PC-9 (cell line): ENCODE measurements around the gene BCL2A1. TPM values are rescaled to one million over a fixed set of nuclear protein-coding genes. Genes with fewer than 3 reads are reported as not detected.
"Not testable (repeated sequence)": the region's sequence is repeated elsewhere in the genome, so short reads cannot be mapped to it uniquely, and the experiment has no call there.

ENCODE experiments used
- Bru-seq: library from RNA; stranded (reverse); fragments of 400-500 nt; gene quantifications from one replicate; lab custom pipeline; 2021; lab: Mats Ljungman, UMichigan
- BruChase-seq, 2 experiments: library from RNA; stranded (reverse); fragments of 400-500 nt; gene quantifications; one replicate each; lab custom pipeline; 2021; lab: Mats Ljungman, UMichigan
- BruUV-seq: library from RNA; stranded (reverse); fragments of 400-500 nt; replicated peaks from 2 replicates; lab custom pipeline; 2021; lab: Mats Ljungman, UMichigan
- CTCF ChIA-PET: fragments of 300-600 bp; sonication (Branson Sonifier 250); formaldehyde crosslinking; loops from one replicate; lab custom pipeline; 2022; ENCODE audit warnings: antibody characterized with exemption; lab: Charles Lee
- POLR2A ChIA-PET: fragments of 300-600 bp; sonication (Branson Sonifier 250); formaldehyde crosslinking; loops from one replicate; lab custom pipeline; 2022; ENCODE audit warnings: antibody characterized with exemption; ENCODE audit not compliant: unreplicated experiment; lab: Charles Lee
- DNase-seq, 2 experiments: peaks; one replicate each; pipeline versions ENCODE4 v3.0.0 to v3.0.0-alpha.2; 2015 to 2022; ENCODE audit warnings: mixed read lengths in 1 of 2
- H2AFZ ChIP-seq: fragments of 200-600 bp; sonication (generic); 2 replicates; pipeline ENCODE4 v1.8.1; 2017; ENCODE audit warnings: antibody characterized with exemption
- H3F3A ChIP-seq: fragments of 200-600 bp; sonication (generic); 2 replicates; pipeline ENCODE4 v1.8.1; 2017; ENCODE audit warnings: antibody characterized with exemption, mild to moderate bottlenecking, low read depth; ENCODE audit not compliant: insufficient read depth
- H3K27ac ChIP-seq: fragments of 200-600 bp; sonication (generic); 2 replicates; pipeline ENCODE4 v1.6.1; 2016; ENCODE audit warnings: mixed run types
- H3K27me3 ChIP-seq: fragments of 200-600 bp; sonication (generic); 2 replicates; pipeline ENCODE4 v1.6.1; 2016; ENCODE audit warnings: low read depth, mixed run types; ENCODE audit not compliant: insufficient read depth
- H3K36me3 ChIP-seq: fragments of 200-600 bp; sonication (generic); 2 replicates; pipeline ENCODE4 v1.6.1; 2016; ENCODE audit warnings: low read depth, mixed run types
- H3K4me1 ChIP-seq: fragments of 200-600 bp; sonication (generic); replicated peaks from 2 replicates; pipeline ENCODE4 v1.6.1; 2016; ENCODE audit warnings: mixed run types; ENCODE audit not compliant: insufficient read depth
- H3K4me2 ChIP-seq: fragments of 200-600 bp; sonication (generic); 2 replicates; pipeline ENCODE4 v1.6.1; 2017; ENCODE audit warnings: mixed run types
- H3K4me3 ChIP-seq: fragments of 200-600 bp; sonication (generic); 2 replicates; pipeline ENCODE4 v1.6.1; 2016; ENCODE audit warnings: mixed run types
- H3K79me2 ChIP-seq: fragments of 200-600 bp; sonication (generic); 2 replicates; pipeline ENCODE4 v1.6.1; 2017; ENCODE audit warnings: low read depth, mixed run types
- H3K9me2 ChIP-seq: fragments of 200-600 bp; sonication (generic); 2 replicates; pipeline ENCODE4 v1.8.1; 2017; ENCODE audit warnings: mild to moderate bottlenecking; ENCODE audit not compliant: insufficient read depth
- H3K9me3 ChIP-seq: fragments of 200-600 bp; sonication (generic); 2 replicates; pipeline ENCODE4 v1.8.1; 2016; ENCODE audit warnings: low read depth; ENCODE audit not compliant: insufficient read depth
- H4K20me1 ChIP-seq: fragments of 200-600 bp; sonication (generic); 2 replicates; pipeline ENCODE4 v1.8.1; 2017; ENCODE audit not compliant: insufficient read depth
- EZH2 ChIP-seq: fragments of 200-600 bp; sonication (generic); IDR thresholded peaks from 2 replicates; pipeline ENCODE4 v1.8.0; 2017; ENCODE audit warnings: antibody characterized with exemption, low read depth
- intact Hi-C: fragments of 100-400 bp; cut with micrococcal nuclease; formaldehyde crosslinking; loops from one replicate; pipeline ENCODE4 v1.10.0; 2022; ENCODE audit not compliant: unreplicated experiment
- long read RNA-seq: library from polyadenylated mRNA; stranded (forward); transcript quantifications from one replicate; pipeline ENCODE4 v2.0.0, GENCODE V29; 2022
- total RNA-seq: library from RNA; stranded (reverse); gene quantifications from 2 replicates; pipeline ENCODE4 v1.2.3, GENCODE V29; 2021
- TF ChIP-seq, protein P1 (sequence below): fragments of 200-600 bp; sonication (generic); conservative IDR thresholded peaks from 2 replicates; pipeline ENCODE4 v1.6.1; 2017; ENCODE audit warnings: mixed run types, antibody characterized with exemption, mild to moderate bottlenecking, moderate library complexity

The BCL2A1 gene
- total RNA-seq (not detected in 2 replicates), Bru-seq, nascent RNA (percentile 14 among the genes with signal in this experiment), BruChase-seq, experiment 1, labeled RNA remaining after a 2-hour chase (percentile 20 among the genes with signal in this experiment), BruChase-seq, experiment 2, labeled RNA remaining after a 6-hour chase (percentile 18 among the genes with signal in this experiment)
- long read RNA-seq, partial matches to known transcripts: 0 of 1 reads
- long read RNA-seq, other reads (novel, unspliced or antisense): 1 of 1 reads

DNA sequence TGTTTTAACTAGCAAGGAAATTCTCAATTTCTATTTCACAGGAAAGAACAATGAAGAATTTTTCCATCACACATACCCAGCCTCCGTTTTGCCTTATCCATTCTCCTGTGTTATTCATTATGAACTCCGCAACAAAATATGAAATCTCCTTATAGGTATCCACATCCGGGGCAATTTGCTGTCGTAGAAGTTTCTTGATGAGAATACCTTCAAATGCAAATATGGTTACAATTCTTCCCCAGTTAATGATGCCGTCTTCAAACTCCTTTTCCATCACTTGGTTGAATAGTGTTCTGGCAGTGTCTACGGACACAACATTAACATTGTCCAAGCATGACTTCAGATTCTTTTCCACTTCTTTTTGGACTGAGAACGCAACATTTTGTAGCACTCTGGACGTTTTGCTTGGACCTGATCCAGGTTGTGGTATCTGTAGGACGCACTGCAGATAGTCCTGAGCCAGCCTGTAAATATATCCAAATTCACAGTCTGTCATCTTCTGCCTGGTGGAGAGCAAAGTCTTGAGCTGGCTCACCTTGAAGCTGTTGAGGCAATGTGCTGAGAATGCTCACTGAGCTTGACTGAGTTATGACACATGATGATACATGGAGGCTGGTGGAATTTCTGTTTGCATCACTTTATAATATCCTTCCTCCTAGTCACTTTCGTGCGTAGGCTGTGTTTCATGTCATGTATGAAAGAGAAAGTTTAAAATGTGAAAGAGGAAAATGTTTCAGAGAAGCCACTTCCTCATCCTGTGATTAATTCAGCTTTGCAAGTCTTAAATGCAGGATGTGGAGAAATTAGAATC is at the start of gene BCL2A1:
Gene BCL2A1 (minus strand): TSS at position 573 of the 811 bp plus-strand sequence. CDS start 77 bp downstream, at position 496.
- Histone ChIP-seq H3K9me3 (no peaks in the 10 kb centered on the region), H3K36me3 (no peaks in the 10 kb centered on the region), H4K20me1 (no peaks in the 10 kb centered on the region), H3K4me1 (no peaks in the 10 kb centered on the region), H3K4me2 (no peak within 1 kb of the TSS), H3K79me2 (no peaks in the 10 kb centered on the region), H3F3A (no peaks in the 10 kb centered on the region), H3K9me2 (no peaks in the 10 kb centered on the region), H3K27ac (no peak within 1 kb of the TSS), H3K27me3 (no peaks in the 10 kb centered on the region), H2AFZ (peak within 1 kb of the TSS; percentile 55; the same call in 1 of the 2 replicates), H3K4me3 (no peak within 1 kb of the TSS)
- POLR2A ChIA-PET: no interaction called here
- DNase-seq: no peak
- CTCF ChIA-PET: no interaction called here
- intact Hi-C loops: no loop called here
- no TSS peak for BruUV-seq
- TF ChIP-seq, protein P1, sequence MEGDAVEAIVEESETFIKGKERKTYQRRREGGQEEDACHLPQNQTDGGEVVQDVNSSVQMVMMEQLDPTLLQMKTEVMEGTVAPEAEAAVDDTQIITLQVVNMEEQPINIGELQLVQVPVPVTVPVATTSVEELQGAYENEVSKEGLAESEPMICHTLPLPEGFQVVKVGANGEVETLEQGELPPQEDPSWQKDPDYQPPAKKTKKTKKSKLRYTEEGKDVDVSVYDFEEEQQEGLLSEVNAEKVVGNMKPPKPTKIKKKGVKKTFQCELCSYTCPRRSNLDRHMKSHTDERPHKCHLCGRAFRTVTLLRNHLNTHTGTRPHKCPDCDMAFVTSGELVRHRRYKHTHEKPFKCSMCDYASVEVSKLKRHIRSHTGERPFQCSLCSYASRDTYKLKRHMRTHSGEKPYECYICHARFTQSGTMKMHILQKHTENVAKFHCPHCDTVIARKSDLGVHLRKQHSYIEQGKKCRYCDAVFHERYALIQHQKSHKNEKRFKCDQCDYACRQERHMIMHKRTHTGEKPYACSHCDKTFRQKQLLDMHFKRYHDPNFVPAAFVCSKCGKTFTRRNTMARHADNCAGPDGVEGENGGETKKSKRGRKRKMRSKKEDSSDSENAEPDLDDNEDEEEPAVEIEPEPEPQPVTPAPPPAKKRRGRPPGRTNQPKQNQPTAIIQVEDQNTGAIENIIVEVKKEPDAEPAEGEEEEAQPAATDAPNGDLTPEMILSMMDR: no peak
- no peak for TF ChIP-seq EZH2

DNA sequence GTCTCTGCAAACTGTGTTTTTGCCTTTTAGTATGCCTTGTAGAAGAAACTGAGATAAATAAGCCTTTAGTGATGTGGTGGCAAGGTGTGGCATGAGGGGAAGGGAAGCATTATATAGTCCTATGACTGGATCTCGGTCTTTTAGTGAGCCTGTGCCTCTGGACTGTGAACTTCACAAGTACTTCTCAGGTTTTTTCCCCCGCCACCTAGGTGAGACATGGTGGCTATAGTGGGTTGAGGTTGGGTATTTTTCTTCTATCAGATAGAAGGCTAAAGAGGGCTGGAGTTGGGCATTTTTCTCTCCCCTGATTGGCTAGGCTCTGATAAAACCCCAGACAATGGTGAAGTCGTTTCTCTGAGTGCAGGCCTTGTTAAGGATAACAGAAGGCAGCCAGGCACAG is 49.7 kb upstream of the BCL2A1 start:
- CTCF ChIA-PET: no interaction called here
- H3K4me1 ChIP-seq: no peaks in the 10 kb centered on the region
- no TSS peak for BruUV-seq

DNA sequence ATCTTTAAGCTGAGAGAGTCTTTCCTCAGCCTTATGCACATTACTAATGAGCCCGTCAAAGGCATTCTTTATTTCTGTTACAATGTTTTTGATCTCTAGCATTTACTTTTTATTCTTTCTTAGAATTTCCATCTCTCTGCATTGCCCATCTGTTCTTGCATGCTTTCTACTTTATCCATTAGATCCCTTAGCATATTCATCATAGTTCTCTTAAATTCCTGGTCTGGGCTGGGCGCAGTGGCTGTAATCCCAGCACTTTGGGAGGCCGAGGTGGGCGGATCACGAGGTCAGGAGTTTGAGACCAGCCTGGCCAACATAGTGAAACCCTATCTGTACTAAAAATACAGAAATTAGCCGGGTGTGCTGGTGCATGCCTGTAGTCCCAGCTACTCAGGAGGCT is 49.2 kb upstream of the BCL2A1 start:
- H3K79me2 ChIP-seq, H3K4me2 ChIP-seq, intact Hi-C loops, DNase-seq, CTCF ChIA-PET, H3K27ac ChIP-seq, H3K36me3 ChIP-seq, H4K20me1 ChIP-seq, H3K4me3 ChIP-seq, BruUV-seq, H3K27me3 ChIP-seq, H3K9me3 ChIP-seq, H3F3A ChIP-seq, H3K9me2 ChIP-seq, H2AFZ ChIP-seq, H3K4me1 ChIP-seq, POLR2A ChIA-PET: not testable (repeated sequence)

More for the DNA sequence above, 49.7 kb upstream of the BCL2A1 start:
- Histone ChIP-seq H3K9me3 (no peaks in the 10 kb centered on the region), H3K27ac (no peak overlapping the region), H3F3A (no peaks in the 10 kb centered on the region), H3K4me2 (no peak overlapping the region), H3K4me3 (no peak overlapping the region), H3K9me2 (no peaks in the 10 kb centered on the region), H2AFZ (no peak overlapping the region), H4K20me1 (no peaks in the 10 kb centered on the region), H3K27me3 (no peaks in the 10 kb centered on the region), H3K79me2 (no peaks in the 10 kb centered on the region), H3K36me3 (no peaks in the 10 kb centered on the region)
- no peak for TF ChIP-seq EZH2
- TF ChIP-seq, protein P1: no peak
- POLR2A ChIA-PET: no interaction called here
- DNase-seq: no peak
- intact Hi-C loops: no loop called here
